Skeletal muscle tissue (tissue), 4 donors: ENCODE measurements around the gene MRGPRF. TPM values are rescaled to one million over a fixed set of nuclear protein-coding genes. Genes with fewer than 3 reads are reported as not detected.

Experiments
- H3K27ac ChIP-seq: one replicate; pipeline ENCODE4 v1.7.0; 2013; ENCODE audit warnings: mild to moderate bottlenecking, low read depth, low read length, inconsistent platforms
- H3K27me3 ChIP-seq, 3 donors: one replicate each; pipeline ENCODE4 v1.7.0; 2013; ENCODE audit warnings: low read length in 3 of 3; ENCODE audit not compliant: control insufficient read depth in 3 of 3, insufficient read depth in 3 of 3
- H3K36me3 ChIP-seq, 3 donors: one replicate each; pipeline ENCODE4 v1.7.0; 2013; ENCODE audit warnings: low read length in 3 of 3; ENCODE audit not compliant: control insufficient read depth in 3 of 3, insufficient read depth in 3 of 3
- H3K4me1 ChIP-seq, 3 donors: one replicate each; pipeline ENCODE4 v1.7.0; 2013; ENCODE audit warnings: low read length in 3 of 3, mild to moderate bottlenecking in 3 of 3; ENCODE audit not compliant: control insufficient read depth in 3 of 3, insufficient read depth in 3 of 3
- H3K4me3 ChIP-seq, 3 donors: one replicate each; pipeline ENCODE4 v1.7.0; 2013; ENCODE audit warnings: low read length in 3 of 3
- H3K9ac ChIP-seq, 3 donors: one replicate each; pipeline ENCODE4 v1.7.0; 2013; ENCODE audit warnings: low read length in 3 of 3, mild to moderate bottlenecking in 3 of 3, moderate library complexity in 2 of 3, low read depth in 1 of 3
- H3K9me3 ChIP-seq, 3 donors: one replicate each; pipeline ENCODE4 v1.7.0; 2013; ENCODE audit warnings: low read length in 3 of 3; ENCODE audit not compliant: control insufficient read depth in 3 of 3
- total RNA-seq: library from RNA; depleted of rRNA; stranded (reverse); fragments of >200 nt; gene quantifications from one replicate; pipeline ENCODE4 v1.2.3, GENCODE V29; 2014
- donor health status: Osteomylitis.

Gene MRGPRF
- total RNA-seq, 1 donor from 2014 or later: 16.7 TPM

DNA sequence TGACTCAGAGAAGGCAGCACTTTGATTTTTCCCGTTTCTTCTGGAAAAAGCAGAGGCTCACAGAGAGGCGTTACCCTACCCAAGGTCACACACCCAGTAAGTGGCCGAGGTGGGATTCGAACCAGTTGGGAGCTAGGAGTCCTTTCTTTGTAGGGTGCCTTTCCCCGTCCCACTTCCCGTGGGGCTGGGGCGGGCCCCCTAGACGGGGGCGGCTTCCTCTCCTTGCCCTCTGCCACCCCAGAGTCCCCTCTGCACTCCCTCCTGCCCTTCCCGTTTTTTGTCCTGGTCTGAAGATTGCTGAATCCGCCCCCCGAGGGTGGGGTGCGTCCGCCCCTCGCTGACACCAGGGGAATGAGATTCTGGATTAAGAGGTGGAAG, 36.4 kb upstream of the MRGPRF start:
- no peaks in the 10 kb centered on the region for H3K9me3 ChIP-seq
- peak overlapping the region; percentile 79 to 88 (median 83) for H3K4me3 ChIP-seq
- H3K27me3 ChIP-seq: no peaks in the 10 kb centered on the region
- peak overlapping the region; percentile 84 to 91 (median 90) for H3K9ac ChIP-seq
- H3K27ac ChIP-seq: peak overlapping the region; percentile 81
- H3K36me3 ChIP-seq: peaks cover 3 to 5% (median 4%) of the 10 kb centered on the region in 3 donors
- H3K4me1 ChIP-seq: peaks cover 14 to 43% (median 22%) of the 10 kb centered on the region in 3 donors

DNA sequence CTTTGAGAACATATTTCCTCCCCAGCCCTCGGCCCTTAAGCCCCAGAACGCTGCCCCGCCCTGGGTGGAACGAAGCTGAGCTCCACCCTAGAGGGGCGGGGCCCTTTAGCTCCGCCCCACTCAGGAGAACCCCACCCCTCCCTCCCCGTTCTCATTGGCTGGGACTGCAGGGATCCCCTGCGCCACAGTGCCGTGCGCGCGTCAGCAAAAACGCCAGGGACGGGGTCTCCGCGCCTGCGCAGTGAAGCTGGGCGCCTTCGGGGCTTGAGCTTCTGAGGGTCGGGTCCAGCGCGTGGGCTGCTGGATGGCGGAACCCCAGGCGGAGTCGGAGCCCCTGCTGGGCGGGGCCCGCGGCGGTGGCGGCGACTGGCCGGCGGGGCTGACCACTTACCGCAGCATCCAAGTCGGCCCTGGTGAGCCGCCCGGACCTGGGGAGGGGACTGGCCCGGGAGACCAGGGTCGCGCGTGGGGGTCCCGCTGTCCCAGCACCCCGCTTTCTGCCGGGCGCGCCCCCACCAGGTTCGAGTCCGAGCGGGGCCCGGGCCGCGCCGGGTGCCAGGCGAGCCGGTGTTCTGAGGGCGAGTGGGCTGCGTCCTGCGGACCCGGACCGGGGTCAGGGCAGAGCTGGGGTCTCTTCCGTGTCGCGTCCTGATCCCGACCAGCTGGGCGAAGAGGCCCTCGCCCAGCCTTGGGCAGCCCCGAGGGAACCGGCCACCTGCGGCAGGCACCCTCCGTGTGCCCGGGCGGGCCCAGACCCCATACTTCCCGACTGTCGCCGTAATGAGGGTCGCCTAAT, 35.8 kb upstream of the MRGPRF start, which contains the start of gene TPCN2:
Gene TPCN2, plus strand, starts transcription at position 239 of the 796 bp plus-strand sequence. Its CDS starts 66 bp downstream, at position 305.
- H3K27me3 ChIP-seq: no peaks in the 10 kb centered on the region
- peak within 1 kb of the TSS; percentile 79 to 88 (median 83) for H3K4me3 ChIP-seq
- peak within 1 kb of the TSS; percentile 84 to 91 (median 90) for H3K9ac ChIP-seq
- H3K4me1 ChIP-seq: peaks cover 14 to 48% (median 25%) of the 10 kb centered on the region in 3 donors
- H3K9me3 ChIP-seq: no peaks in the 10 kb centered on the region
- peak within 1 kb of the TSS; percentile 81 for H3K27ac ChIP-seq
- H3K36me3 ChIP-seq: no peaks in the 10 kb centered on the region

DNA sequence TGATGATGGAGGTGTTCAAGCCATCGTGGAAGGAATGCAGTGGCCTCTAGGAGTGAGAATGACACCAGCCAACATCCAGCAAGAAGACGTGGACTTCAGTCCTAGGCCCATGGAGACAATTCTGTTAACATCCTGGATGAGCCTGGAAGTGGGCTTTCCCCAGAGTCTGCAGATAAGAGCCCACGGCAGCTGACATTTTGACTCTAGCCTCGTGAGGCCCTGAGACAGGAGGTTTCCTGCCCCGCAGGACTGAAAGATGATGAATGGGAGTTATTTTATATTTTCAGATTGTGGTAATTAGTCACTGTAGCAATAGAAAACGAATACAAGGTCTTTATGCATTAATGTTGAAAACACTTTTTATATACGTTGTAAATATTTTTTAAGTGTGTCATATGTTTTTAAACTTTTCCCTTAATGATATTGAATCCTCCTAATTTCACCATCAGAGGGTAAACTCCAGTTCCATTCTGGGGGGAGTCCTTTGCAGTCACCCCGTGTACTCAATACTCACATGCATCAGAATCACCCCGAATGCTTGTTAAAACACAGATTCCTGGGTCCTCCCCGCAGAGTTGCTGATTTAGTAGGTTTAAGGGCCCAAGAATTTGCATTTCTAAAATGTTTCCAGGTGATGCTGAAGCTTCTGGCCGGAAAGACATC, 35.1 kb upstream of the MRGPRF start:
- peak overlapping the region; percentile 60 to 88 (median 83) for H3K4me3 ChIP-seq
- no peaks in the 10 kb centered on the region for H3K9me3 ChIP-seq
- H3K4me1 ChIP-seq: peaks cover 14 to 48% (median 25%) of the 10 kb centered on the region in 3 donors
- H3K27me3 ChIP-seq: peaks cover 0 to 3% (median 0%) of the 10 kb centered on the region in 3 donors
- no peak overlapping the region for H3K9ac ChIP-seq
- H3K36me3 ChIP-seq: no peaks in the 10 kb centered on the region
- H3K27ac ChIP-seq: no peak overlapping the region

DNA sequence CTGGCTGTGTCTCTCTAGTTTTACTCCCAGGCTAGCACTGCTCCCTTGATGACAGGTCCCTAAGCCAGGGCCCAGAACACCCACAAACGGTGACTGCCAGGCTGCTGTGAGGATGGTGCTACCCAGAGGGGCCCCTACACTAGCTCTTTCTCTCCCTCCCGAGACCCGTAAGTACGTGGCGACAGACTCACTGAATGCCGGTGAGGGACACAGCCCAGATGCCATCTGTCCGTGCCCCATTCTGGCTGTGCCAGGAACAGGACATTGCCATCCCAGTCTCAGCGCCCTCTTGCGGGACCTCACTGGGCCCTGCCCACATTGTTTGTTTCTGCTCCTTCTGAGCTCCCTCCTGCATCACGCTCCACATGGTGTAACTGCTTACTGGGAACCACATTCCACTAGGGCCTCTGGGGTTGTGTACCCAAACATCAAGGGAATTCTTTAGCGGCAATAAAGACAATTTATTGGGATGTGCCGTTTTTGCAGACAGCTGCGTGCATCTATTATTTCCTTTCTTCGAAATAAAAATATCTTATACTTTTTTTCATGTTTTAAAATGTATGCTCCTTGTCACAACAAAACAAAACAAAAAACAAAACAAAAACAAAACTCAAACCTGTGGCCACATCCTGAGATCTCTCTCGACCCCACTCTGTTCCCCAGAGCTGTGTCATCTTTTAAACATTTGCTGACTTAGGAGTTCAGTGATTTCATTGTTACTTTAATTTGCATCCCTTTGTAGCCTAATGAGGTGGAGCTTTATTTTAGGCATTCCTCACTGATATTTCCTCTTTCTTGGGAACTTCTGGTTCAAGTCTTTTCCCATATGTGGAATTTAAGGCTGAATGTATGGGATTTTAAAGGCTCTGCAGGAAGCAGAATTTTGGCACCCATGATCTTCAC, 31.3 kb upstream of the MRGPRF start:
- Histone ChIP-seq H3K4me3 (peak overlapping the region in 1 of 3 donors; percentile 6), H3K9me3 (no peaks in the 10 kb centered on the region), H3K27me3 (peaks cover 0 to 9% (median 0%) of the 10 kb centered on the region in 3 donors), H3K4me1 (peaks cover 0 to 16% (median 6%) of the 10 kb centered on the region in 3 donors), H3K36me3 (no peaks in the 10 kb centered on the region), H3K9ac (peak overlapping the region in 2 of 3 donors; percentile 10 to 60), H3K27ac (no peak overlapping the region)

DNA sequence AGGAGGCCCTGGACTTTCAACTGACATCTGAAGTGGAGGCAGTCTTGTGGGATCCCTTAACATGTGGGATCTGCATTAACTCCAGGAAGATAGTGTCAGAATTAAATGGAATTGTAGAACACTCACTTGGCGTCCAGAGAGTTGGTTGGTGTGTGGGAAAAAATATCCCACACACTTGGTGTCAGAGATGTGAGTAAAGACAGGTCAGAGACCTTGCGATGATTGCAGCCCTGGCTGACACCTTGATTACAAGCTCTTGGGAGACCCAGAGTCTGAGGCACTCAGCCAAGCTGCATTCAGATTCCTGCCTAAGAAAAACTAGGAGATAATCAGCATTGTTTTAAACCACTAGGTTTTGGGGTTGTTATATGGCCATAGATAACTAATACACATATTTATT, 28.5 kb upstream of the MRGPRF start:
- Histone ChIP-seq H3K27ac (peak overlapping the region; percentile 40), H3K9ac (no peak overlapping the region), H3K9me3 (no peaks in the 10 kb centered on the region), H3K4me3 (no peak overlapping the region), H3K36me3 (no peaks in the 10 kb centered on the region), H3K27me3 (peaks cover 6 to 20% (median 8%) of the 10 kb centered on the region in 3 donors), H3K4me1 (peaks cover 0 to 6% (median 2%) of the 10 kb centered on the region in 3 donors)

DNA sequence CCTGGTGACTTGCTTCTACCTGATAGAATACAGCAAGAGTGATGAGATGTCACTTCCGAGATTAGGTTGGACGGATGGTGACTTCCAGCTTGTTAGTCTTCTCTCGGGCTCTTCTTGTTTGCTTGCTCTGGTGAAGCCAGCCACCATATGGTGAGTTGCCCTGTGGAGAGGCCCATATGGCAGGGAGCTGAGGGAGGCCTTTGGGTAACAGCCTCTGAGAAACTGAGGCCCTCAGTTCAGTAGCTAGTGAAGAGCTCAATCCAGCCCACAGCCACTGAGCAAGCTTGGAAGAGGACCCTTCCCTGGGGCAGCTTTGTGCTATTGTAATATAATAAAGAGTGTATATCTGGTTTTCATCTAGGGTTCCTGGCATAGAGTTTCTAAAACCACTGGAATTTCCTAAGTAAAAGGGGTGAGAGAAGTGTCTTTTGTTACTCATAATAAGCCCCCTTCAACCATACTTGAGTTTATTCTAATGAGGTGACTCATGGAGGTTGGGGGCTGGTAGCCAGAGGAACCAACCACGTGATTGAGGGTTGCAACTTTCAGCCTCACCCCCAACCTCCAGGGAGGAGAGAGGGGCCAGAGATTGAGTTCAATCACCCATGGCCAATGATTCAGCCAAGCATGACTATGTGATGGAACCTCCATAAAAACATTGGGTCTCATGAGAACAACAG, 27.7 kb upstream of the MRGPRF start:
- H3K4me3 ChIP-seq: no peak overlapping the region
- no peaks in the 10 kb centered on the region for H3K36me3 ChIP-seq
- H3K9me3 ChIP-seq: no peaks in the 10 kb centered on the region
- H3K9ac ChIP-seq: no peak overlapping the region
- H3K27me3 ChIP-seq: peaks cover 10 to 26% (median 12%) of the 10 kb centered on the region in 3 donors
- H3K4me1 ChIP-seq: peaks cover 0 to 10% (median 7%) of the 10 kb centered on the region in 3 donors
- H3K27ac ChIP-seq: peak overlapping the region; percentile 40

DNA sequence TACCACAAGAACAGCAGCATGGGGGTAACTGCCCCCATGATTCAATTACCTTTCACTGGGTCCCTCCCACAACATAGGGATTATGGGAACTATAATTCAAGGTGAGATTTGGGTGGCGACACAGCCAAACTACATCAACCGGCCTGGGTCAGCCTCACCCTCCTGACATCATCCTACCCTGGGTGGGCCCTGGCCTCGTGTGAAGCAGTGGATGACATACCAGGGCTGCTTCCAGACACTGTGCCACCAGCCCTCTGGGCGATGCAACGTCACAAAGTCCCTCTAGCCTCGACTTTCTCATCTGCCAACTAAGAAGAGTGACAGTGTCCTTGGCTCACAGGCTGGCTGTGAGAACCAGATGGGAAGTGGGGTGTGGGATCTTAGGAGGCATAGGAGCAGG, 27.0 kb upstream of the MRGPRF start:
- H3K9me3 ChIP-seq: no peaks in the 10 kb centered on the region
- H3K4me3 ChIP-seq: no peak overlapping the region
- peaks cover 11 to 29% (median 12%) of the 10 kb centered on the region in 3 donors for H3K27me3 ChIP-seq
- no peaks in the 10 kb centered on the region for H3K36me3 ChIP-seq
- peaks cover 0 to 10% (median 9%) of the 10 kb centered on the region in 3 donors for H3K4me1 ChIP-seq
- H3K9ac ChIP-seq: no peak overlapping the region
- H3K27ac ChIP-seq: no peak overlapping the region

DNA sequence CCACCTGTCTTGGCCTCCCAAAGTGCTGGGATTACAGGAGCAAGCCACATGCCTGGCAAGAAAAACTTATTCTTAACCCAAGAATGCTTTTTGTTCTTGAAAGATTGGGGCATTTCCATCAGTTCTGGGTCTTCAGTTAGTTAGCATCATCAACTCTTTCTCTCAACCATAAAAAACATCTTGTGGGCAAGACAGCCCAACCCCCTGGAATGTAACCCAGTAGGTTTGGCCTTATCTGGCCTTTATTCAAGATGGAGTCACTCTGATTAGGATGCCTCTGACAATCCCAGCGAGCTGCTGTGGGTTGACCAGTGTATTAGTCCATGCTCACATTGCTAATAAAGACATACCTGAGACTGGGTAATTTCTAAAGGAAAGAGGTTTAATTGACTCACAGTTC, 26.5 kb upstream of the MRGPRF start:
- no peaks in the 10 kb centered on the region for H3K9me3 ChIP-seq
- no peak overlapping the region for H3K27ac ChIP-seq
- H3K27me3 ChIP-seq: peaks cover 12 to 31% (median 12%) of the 10 kb centered on the region in 3 donors
- no peak overlapping the region for H3K4me3 ChIP-seq
- no peak overlapping the region for H3K9ac ChIP-seq
- H3K36me3 ChIP-seq: no peaks in the 10 kb centered on the region
- peaks cover 0 to 10% (median 9%) of the 10 kb centered on the region in 3 donors for H3K4me1 ChIP-seq

DNA sequence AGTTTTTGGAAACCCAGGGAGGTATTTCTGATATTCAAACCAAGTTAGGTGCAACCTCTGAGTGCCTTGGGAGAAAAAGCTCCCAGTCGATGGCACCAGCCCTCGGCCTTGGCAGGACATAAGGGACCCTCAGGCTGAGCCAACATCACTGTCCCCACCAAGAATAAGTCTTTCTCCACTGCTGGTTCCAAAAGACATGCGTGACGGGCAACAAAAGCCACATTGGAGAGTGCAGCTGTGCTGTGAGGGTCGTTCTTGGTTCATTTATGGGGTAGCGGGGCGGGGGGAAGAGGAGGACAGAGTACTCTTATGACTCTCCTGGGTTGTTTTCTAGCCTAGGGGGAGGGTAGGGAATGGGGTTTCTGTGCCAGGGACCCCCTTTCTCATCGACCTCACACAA, 24.5 kb upstream of the MRGPRF start:
- Histone ChIP-seq H3K36me3 (no peaks in the 10 kb centered on the region), H3K27ac (no peak overlapping the region), H3K9me3 (no peaks in the 10 kb centered on the region), H3K4me1 (peaks cover 0 to 7% (median 4%) of the 10 kb centered on the region in 3 donors), H3K27me3 (peaks cover 12 to 31% (median 16%) of the 10 kb centered on the region in 3 donors), H3K4me3 (no peak overlapping the region), H3K9ac (no peak overlapping the region)
